ENCODE results near the gene SCUBE1. TPM values are rescaled to one million over a fixed set of nuclear protein-coding genes. Genes with fewer than 3 reads are reported as not detected.

SCUBE1 gene
- total RNA-seq, 2 experiments from 2014 or later, result not detected

GRCh38 chr22:43333156-43333555, 10.0 kb downstream of the SCUBE1 start:
- intact Hi-C loops (cut with micrococcal nuclease; ENCODE audit: unreplicated experiment), result no loop called here
- Histone ChIP-seq H3K36me3 (ENCODE audit: insufficient read depth, low read length) (no peaks in the 10 kb centered on the region), H4K20me1 (ENCODE audit: insufficient read depth, low read length) (no peaks in the 10 kb centered on the region), H3K79me2 (ENCODE audit: insufficient read depth, low read depth, low read length) (no peaks in the 10 kb centered on the region), H3K4me1 (ENCODE audit: insufficient read depth, low read length, poor library complexity, severe bottlenecking) (no peaks in the 10 kb centered on the region), H3K27ac (ENCODE audit: low read depth, low read length, poor library complexity, severe bottlenecking) (no peak overlapping the region), H3K4me2 (ENCODE audit: low read length) (no peak overlapping the region), H3K9me3 (ENCODE audit: low read length) (no peaks in the 10 kb centered on the region), H2AFZ (ENCODE audit: low read length) (no peak overlapping the region), H3K9me2 (ENCODE audit: insufficient read depth, low read length) (no peaks in the 10 kb centered on the region), H3K4me3 (ENCODE audit: low read depth, low read length, poor library complexity, severe bottlenecking) (no peak overlapping the region)
- no peak for TF ChIP-seq CTCF (conservative IDR thresholded peaks at IDR 0.05; ENCODE audit: low read length)
- no peak for TF ChIP-seq EZH2phosphoT487 (IDR thresholded peaks at IDR 0.05; ENCODE audit: borderline replicate concordance, low read depth, low read length)
- POLR2A ChIA-PET, result interaction anchor here (0.8 kb wide), 1 partner anchor 14 kb away, joined by 3 read pairs; no protein-coding TSS in a partner anchor
- no peak for DNase-seq (ENCODE audit: low spot score)
- CTCF ChIA-PET (ENCODE audit: unreplicated experiment), result no interaction called here
- BruUV-seq (replicated peaks), result no TSS peak

- no peak for DNase-seq (ENCODE audit: low spot score)
- no peaks in the 10 kb centered on the region for H3K9me2 ChIP-seq (ENCODE audit: insufficient read depth, low read length)
- no peaks in the 10 kb centered on the region for H3K4me1 ChIP-seq (ENCODE audit: insufficient read depth, low read length, poor library complexity, severe bottlenecking)
- H3K4me2 ChIP-seq (ENCODE audit: low read length), result no peak overlapping the region
- H4K20me1 ChIP-seq (ENCODE audit: insufficient read depth, low read length), result no peaks in the 10 kb centered on the region
- intact Hi-C loops (cut with micrococcal nuclease; ENCODE audit: unreplicated experiment), result no loop called here
- no peaks in the 10 kb centered on the region for H3K9me3 ChIP-seq (ENCODE audit: low read length)
- H3K36me3 ChIP-seq (ENCODE audit: insufficient read depth, low read length), result no peaks in the 10 kb centered on the region
- H3K4me3 ChIP-seq (ENCODE audit: low read depth, low read length, poor library complexity, severe bottlenecking), result no peak overlapping the region
- BruUV-seq (replicated peaks), result no TSS peak
- H2AFZ ChIP-seq (ENCODE audit: low read length), result no peak overlapping the region
- no peak overlapping the region for H3K27ac ChIP-seq (ENCODE audit: low read depth, low read length, poor library complexity, severe bottlenecking)
- POLR2A ChIA-PET, result no interaction called here
- CTCF ChIA-PET (ENCODE audit: unreplicated experiment), result no interaction called here
- no peak for TF ChIP-seq EZH2phosphoT487 (IDR thresholded peaks at IDR 0.05; ENCODE audit: borderline replicate concordance, low read depth, low read length)
- no peak for TF ChIP-seq CTCF (conservative IDR thresholded peaks at IDR 0.05; ENCODE audit: low read length)
- no peaks in the 10 kb centered on the region for H3K79me2 ChIP-seq (ENCODE audit: insufficient read depth, low read depth, low read length)
Observed at GRCh38 chr22:43331698-43332097, 11.5 kb downstream of the SCUBE1 start.

GRCh38 chr22:43331069-43331451, 12.1 kb downstream of the SCUBE1 start:
- BruUV-seq (replicated peaks), result no TSS peak
- CTCF ChIA-PET (ENCODE audit: unreplicated experiment), result no interaction called here
- intact Hi-C loops (cut with micrococcal nuclease; ENCODE audit: unreplicated experiment), result no loop called here

More at GRCh38 chr22:43331069-43331451, 12.1 kb downstream of the SCUBE1 start:
- Histone ChIP-seq H3K4me2 (ENCODE audit: low read length) (no peak overlapping the region), H3K9me2 (ENCODE audit: insufficient read depth, low read length) (no peaks in the 10 kb centered on the region), H3K9me3 (ENCODE audit: low read length) (no peaks in the 10 kb centered on the region), H4K20me1 (ENCODE audit: insufficient read depth, low read length) (no peaks in the 10 kb centered on the region), H3K36me3 (ENCODE audit: insufficient read depth, low read length) (no peaks in the 10 kb centered on the region), H3K27ac (ENCODE audit: low read depth, low read length, poor library complexity, severe bottlenecking) (no peak overlapping the region), H3K4me3 (ENCODE audit: low read depth, low read length, poor library complexity, severe bottlenecking) (no peak overlapping the region), H3K4me1 (ENCODE audit: insufficient read depth, low read length, poor library complexity, severe bottlenecking) (no peaks in the 10 kb centered on the region), H2AFZ (ENCODE audit: low read length) (no peak overlapping the region), H3K79me2 (ENCODE audit: insufficient read depth, low read depth, low read length) (no peaks in the 10 kb centered on the region)
- TF ChIP-seq CTCF (conservative IDR thresholded peaks at IDR 0.05; ENCODE audit: low read length) (no peak), EZH2phosphoT487 (IDR thresholded peaks at IDR 0.05; ENCODE audit: borderline replicate concordance, low read depth, low read length) (no peak)
- POLR2A ChIA-PET, result no interaction called here
- no peak for DNase-seq (ENCODE audit: low spot score)
